Duodenal mucosa (tissue), 2 donors: ENCODE results near the gene BBS9.
"Not testable (repeated sequence)": the region's sequence is repeated elsewhere in the genome, so short reads cannot be mapped to it uniquely, and the experiment has no call there.

Experiments used
- H3K27ac ChIP-seq: one replicate; pipeline ENCODE4 v1.7.0; 2013; ENCODE audit warnings: low read depth, low read length
- H3K27me3 ChIP-seq, 2 donors: one replicate each; pipeline ENCODE4 v1.7.0; 2013; ENCODE audit warnings: low read length in 2 of 2, control low read depth in 1 of 2; ENCODE audit not compliant: insufficient read depth in 2 of 2, control insufficient read depth in 1 of 2
- H3K36me3 ChIP-seq, 2 donors: one replicate each; pipeline ENCODE4 v1.7.0; 2013; ENCODE audit warnings: low read length in 2 of 2, control low read depth in 1 of 2; ENCODE audit not compliant: insufficient read depth in 2 of 2, control insufficient read depth in 1 of 2
- H3K4me1 ChIP-seq, 2 donors: one replicate each; pipeline ENCODE4 v1.7.0; 2013; ENCODE audit warnings: low read length in 2 of 2, control low read depth in 1 of 2; ENCODE audit not compliant: insufficient read depth in 2 of 2, control insufficient read depth in 1 of 2
- H3K4me3 ChIP-seq, 2 donors: one replicate each; pipeline ENCODE4 v1.7.0; 2013; ENCODE audit warnings: low read length in 2 of 2, low read depth in 1 of 2
- H3K9ac ChIP-seq, 2 donors: one replicate each; pipeline ENCODE4 v1.7.0; 2013; ENCODE audit warnings: low read length in 2 of 2, low read depth in 1 of 2
- H3K9me3 ChIP-seq, 2 donors: one replicate each; pipeline ENCODE4 v1.7.0; 2013; ENCODE audit warnings: low read length in 2 of 2, control low read depth in 1 of 2; ENCODE audit not compliant: control insufficient read depth in 1 of 2

Gene BBS9

GRCh38 chr7:33128990-33129805 is at the start of gene BBS9:
Gene BBS9 (plus strand): TSS chr7:33129564. CDS start chr7:33146253, 16,689 bp downstream.
- peak within 1 kb of the TSS; percentile 53 to 79 for H3K9ac ChIP-seq
- H3K27me3 ChIP-seq, result no peaks in the 10 kb centered on the region
- H3K4me3 ChIP-seq, result peak within 1 kb of the TSS; percentile 91 to 99
- no peaks in the 10 kb centered on the region for H3K36me3 ChIP-seq
- no peaks in the 10 kb centered on the region for H3K9me3 ChIP-seq
- peak within 1 kb of the TSS; percentile 71 for H3K27ac ChIP-seq
- H3K4me1 ChIP-seq, result peaks cover 7 to 8% of the 10 kb centered on the region in 2 donors

GRCh38 chr7:33079763-33080690 is 49.3 kb upstream of the BBS9 start:
- H3K27me3 ChIP-seq, result no peaks in the 10 kb centered on the region
- no peaks in the 10 kb centered on the region for H3K9me3 ChIP-seq
- H3K4me3 ChIP-seq, result no peak overlapping the region
- H3K9ac ChIP-seq, result no peak overlapping the region
- no peaks in the 10 kb centered on the region for H3K36me3 ChIP-seq
- H3K27ac ChIP-seq, result no peak overlapping the region
- H3K4me1 ChIP-seq, result no peaks in the 10 kb centered on the region

- Histone ChIP-seq H3K9ac (no peak overlapping the region), H3K9me3 (no peaks in the 10 kb centered on the region), H3K4me1 (no peaks in the 10 kb centered on the region), H3K27me3 (no peaks in the 10 kb centered on the region), H3K27ac (no peak overlapping the region), H3K36me3 (no peaks in the 10 kb centered on the region), H3K4me3 (no peak overlapping the region)
Measured at GRCh38 chr7:33087356-33087755, 42.0 kb upstream of the BBS9 start.

- Histone ChIP-seq H3K4me3 (no peak overlapping the region), H3K9ac (no peak overlapping the region), H3K27me3 (no peaks in the 10 kb centered on the region), H3K9me3 (no peaks in the 10 kb centered on the region), H3K4me1 (no peaks in the 10 kb centered on the region), H3K27ac (no peak overlapping the region), H3K36me3 (no peaks in the 10 kb centered on the region)
Measured at GRCh38 chr7:33087858-33088257, 41.5 kb upstream of the BBS9 start.

DNA sequence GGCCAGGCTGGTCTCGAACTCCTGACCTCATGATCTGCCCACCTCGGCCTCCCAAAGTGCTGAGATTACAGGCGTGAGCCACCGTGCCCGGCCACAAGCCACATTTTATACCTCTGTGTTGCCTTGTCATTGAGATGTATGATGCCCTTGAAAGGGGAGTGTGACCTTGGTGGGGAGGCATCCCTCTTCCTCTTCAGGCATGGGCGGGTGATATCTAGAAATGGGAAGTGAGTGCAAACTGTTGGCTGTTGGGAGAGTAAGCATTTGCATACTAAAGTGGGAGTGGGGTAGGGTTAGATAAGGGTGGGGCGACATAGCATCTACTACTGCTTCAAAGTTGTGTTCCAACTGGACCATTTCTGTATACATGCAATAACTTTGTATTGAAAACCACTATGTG is 40.2 kb upstream of the BBS9 start:
- no peaks in the 10 kb centered on the region for H3K9me3 ChIP-seq
- no peak overlapping the region for H3K27ac ChIP-seq
- no peaks in the 10 kb centered on the region for H3K4me1 ChIP-seq
- H3K27me3 ChIP-seq, result no peaks in the 10 kb centered on the region
- peaks cover 0 to 11% of the 10 kb centered on the region in 2 donors for H3K36me3 ChIP-seq
- no peak overlapping the region for H3K4me3 ChIP-seq
- H3K9ac ChIP-seq, result no peak overlapping the region

GRCh38 chr7:33091111-33091531 is 38.2 kb upstream of the BBS9 start:
- no peak overlapping the region for H3K9ac ChIP-seq
- H3K36me3 ChIP-seq, result peaks cover 1 to 29% of the 10 kb centered on the region in 2 donors
- H3K27me3 ChIP-seq, result no peaks in the 10 kb centered on the region
- no peak overlapping the region for H3K4me3 ChIP-seq
- no peak overlapping the region for H3K27ac ChIP-seq
- H3K4me1 ChIP-seq, result no peaks in the 10 kb centered on the region
- H3K9me3 ChIP-seq, result no peaks in the 10 kb centered on the region

DNA sequence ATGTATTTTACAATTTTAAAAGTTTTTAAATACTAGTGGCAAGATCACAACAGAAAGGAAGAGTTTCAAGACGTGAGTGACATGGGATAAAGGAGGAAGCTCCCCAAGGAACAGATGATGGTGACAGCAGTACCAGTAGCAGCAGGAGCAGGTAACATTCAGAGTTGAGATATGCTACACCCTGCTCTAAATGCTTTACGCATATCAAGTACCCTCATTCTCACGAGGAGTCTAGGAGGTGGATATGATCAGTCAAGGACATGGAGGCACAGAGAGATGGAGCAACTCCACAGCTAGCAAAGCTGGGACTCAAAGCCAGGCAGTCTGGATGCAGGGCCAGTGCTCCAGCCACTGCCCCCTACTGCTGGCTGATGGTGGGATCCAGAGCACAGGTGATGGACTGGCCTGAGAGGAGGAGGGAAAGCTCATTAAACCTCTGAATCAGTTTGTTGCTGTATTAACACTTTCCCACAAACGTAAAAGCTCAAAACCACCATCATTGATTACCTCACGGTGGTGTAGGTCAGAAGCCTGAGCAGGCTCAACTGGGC is 37.6 kb upstream of the BBS9 start:
- Histone ChIP-seq H3K36me3 (peaks cover 4 to 35% of the 10 kb centered on the region in 2 donors), H3K9ac (no peak overlapping the region), H3K27ac (no peak overlapping the region), H3K4me1 (no peaks in the 10 kb centered on the region), H3K27me3 (no peaks in the 10 kb centered on the region), H3K9me3 (no peaks in the 10 kb centered on the region), H3K4me3 (no peak overlapping the region)

GRCh38 chr7:33093266-33093665 is 36.1 kb upstream of the BBS9 start:
- Histone ChIP-seq H3K4me3 (no peak overlapping the region), H3K27ac (no peak overlapping the region), H3K4me1 (no peaks in the 10 kb centered on the region), H3K9me3 (no peaks in the 10 kb centered on the region), H3K9ac (no peak overlapping the region), H3K27me3 (no peaks in the 10 kb centered on the region), H3K36me3 (peaks cover 4 to 47% of the 10 kb centered on the region in 2 donors)

DNA sequence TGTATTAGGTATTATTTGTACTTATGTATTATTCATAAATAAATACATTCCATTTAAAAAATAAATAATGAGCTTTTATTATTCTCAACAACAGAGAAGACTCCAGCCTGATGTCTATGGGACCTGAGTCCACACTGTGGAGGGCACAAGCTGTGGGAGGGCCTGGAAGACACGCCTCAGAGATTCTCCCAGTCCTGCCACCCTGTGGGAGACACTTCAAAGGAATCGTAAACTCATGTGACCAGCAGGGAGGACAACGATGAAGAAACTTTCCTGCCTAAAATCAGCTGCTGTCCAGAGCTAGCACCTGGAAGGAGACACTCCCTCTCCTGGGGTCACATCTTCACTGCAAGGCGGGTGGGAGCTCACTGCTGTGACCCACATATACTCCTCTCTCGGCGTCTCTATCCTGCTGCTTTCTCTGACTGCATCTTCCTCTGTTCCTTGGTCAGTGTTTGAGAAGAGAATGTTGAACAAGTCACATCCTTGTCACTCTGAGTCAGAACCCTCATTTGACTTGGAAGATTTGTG is 34.6 kb upstream of the BBS9 start:
- H3K36me3 ChIP-seq, result peaks cover 4 to 58% of the 10 kb centered on the region in 2 donors
- H3K4me3 ChIP-seq, H3K27ac ChIP-seq, H3K9me3 ChIP-seq, H3K4me1 ChIP-seq, H3K27me3 ChIP-seq, H3K9ac ChIP-seq: not testable (repeated sequence)
